ENCODE measurements around the gene NUDT4.
"Not testable (repeated sequence)": the region's sequence is repeated elsewhere in the genome, so short reads cannot be mapped to it uniquely, and the experiment has no call there.

NUDT4 gene

GRCh38 chr12:93402333-93403311 is 24.9 kb downstream of the NUDT4 start:
- DNase-seq, result no peak

GRCh38 chr12:93403988-93404803 is 26.5 kb downstream of the NUDT4 start:
- DNase-seq, result no peak

GRCh38 chr12:93404961-93405849 is 27.5 kb downstream of the NUDT4 start:
- no peak for DNase-seq

GRCh38 chr12:93407054-93407962 is 29.6 kb downstream of the NUDT4 start:
- peak; percentile 42 for DNase-seq

DNA sequence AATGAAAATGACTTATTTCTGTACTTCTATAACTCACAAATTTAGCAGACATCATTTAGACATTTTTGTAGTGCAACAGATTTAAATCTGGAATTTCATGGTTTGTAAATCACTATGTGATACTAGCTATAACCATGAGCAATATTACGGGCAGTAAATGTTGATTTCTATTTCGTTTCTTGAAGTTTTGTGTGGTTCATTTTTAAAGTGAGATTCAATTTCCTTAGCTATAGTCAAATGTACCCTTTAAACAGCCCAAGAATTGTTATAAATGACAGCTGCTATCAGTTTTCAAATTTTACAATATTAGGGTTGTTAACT is 30.2 kb downstream of the NUDT4 start:
- DNase-seq, result no peak

DNA sequence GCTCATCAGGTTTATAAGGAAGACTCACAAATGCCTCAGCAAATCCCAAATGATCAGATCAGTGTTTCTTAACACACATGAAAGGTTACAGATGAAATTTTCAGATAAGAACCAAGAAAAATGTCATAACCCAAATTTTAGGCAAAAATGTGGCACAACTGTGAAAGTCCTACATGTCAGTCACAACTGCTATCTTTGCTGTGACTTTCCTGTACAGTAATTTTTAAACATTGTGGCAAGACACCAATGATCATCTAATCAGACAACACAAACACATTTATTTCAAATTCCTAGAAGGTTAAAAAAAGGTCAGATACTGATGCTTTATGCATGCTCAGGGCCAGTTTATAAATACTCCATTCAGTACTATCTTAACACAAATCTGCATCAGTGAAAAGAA is 31.1 kb downstream of the NUDT4 start:
- DNase-seq, result no peak

DNA sequence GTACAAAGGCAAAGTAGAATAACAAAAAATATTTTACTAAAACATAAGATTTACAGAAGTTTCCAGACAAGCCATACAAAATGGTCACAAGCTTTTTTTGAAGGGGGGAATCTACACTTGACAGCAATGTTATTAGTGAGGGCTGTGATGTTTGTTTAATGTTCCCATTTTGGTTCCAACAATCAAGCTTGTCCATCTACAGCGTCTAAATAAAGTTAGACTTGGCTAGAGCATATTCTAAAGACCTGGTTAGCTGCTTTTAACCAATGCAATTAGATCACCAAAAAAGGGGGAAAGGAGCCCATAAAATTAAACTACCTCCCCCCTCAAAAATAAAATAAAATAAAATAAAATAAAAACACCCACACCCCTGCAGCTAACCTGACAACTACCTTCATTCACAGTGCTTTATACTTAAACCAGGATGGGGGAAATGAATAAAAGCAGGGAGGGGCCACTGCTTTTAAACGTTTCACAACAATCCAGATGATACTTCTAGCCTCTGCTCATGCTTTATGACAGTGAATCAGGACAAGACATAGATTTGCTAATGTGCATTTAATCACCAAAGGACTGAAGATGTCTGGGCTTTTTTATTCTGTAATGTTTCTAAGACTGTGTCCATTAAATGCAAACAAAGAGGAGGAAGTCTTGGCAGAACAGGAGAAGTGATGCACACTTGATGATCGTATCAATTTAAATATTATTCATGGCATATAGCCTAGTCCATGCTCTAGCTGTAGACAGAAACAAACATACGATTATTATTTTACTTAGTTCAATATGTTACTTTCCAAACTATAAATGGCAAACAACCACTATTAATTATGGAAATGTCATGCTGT is 31.8 kb downstream of the NUDT4 start:
- not testable (repeated sequence) for DNase-seq

DNA sequence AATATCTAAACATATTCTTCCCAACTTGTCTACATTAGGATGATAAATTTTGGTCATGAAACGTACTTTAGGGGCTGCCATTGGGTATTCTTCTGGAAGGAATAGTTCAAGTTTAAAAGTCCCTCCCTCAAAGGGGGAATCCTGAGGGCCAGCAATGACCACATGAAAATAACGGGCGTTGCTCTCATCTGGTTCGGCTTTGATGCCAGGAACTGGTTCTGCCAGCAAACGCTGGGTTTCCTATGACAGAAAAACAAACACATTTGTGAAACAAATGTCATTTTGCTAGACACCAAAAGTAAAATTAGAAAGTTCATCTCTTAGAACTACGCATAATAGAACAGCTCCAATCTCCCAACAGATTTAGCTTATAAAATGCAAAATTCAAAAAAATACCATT is 33.3 kb downstream of the NUDT4 start:
- not testable (repeated sequence) for DNase-seq

GRCh38 chr12:93412396-93412795 is 34.7 kb downstream of the NUDT4 start:
- not testable (repeated sequence) for DNase-seq

- DNase-seq, result no peak
Measured at GRCh38 chr12:93413064-93413463, 35.3 kb downstream of the NUDT4 start.

DNA sequence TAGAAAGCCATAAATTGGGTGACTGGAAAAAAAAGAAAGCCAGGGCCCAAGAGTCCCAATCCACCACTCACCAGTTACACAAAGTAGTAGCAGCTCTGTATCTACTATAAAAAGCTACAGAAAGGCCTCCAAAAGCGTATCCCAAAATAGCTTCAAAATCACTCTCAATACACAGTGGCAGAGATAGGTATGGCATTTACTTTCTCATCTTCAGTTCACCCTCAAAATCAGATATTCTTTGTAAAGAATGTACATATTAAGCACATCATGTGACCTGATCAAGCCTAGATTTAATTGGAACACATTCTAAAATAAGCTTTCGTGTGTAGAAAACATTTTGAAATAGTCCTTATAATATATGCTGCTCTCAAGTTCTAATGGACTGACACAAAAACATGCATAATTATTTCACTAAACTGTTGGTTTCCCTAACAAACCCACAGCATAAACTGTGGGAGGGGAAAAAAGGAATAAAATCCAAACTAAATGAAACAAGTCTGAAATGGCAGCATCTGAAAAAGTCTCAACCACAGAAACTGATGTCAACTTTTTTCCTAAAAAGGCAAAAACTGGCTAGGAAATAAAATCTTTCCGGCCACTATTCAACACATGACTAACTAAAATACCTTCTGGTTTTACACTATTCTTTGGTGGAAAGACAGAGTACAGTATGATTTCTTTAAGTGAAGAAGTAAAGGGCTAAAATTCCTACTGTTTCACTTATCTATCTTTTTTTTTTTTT is 38.2 kb downstream of the NUDT4 start:
- DNase-seq, result no peak

GRCh38 chr12:93417967-93418480 is 40.3 kb downstream of the NUDT4 start:
- no peak for DNase-seq

DNA sequence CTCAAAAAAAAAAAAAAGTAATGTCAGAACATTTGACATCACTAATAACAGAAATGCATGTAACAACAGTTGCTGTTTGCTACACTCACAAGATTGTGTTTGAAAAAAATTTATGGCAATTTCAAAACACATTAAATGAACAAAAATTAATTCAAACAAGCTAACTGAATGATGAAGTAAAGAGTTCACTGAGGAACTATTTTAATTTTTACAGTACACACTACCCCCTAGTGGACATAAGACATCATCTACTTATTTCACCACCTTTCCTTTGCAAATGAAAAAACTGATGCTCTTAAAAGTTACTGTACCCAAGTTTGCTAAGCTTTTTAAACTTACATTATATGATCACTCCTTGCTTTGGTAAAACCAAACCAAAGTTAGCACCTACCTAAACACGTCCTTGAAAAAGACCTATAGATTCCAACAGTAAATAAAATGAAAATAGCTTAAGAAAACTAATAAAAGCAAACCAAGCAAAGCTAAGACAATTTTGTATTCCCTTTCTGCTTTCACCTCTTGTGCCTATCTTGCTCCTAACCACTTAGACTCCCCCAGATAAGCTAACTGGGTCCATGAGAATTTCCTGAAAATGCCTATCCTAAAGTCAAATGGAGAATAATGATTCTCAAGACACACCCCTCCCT is 41.8 kb downstream of the NUDT4 start:
- DNase-seq, result peak; percentile 83

- no peak for DNase-seq
Measured at GRCh38 chr12:93422050-93422449, 44.3 kb downstream of the NUDT4 start.

- DNase-seq, result no peak
Measured at GRCh38 chr12:93425736-93426411, 48.1 kb downstream of the NUDT4 start.

GRCh38 chr12:93426412-93426805 is 48.7 kb downstream of the NUDT4 start:
- DNase-seq, result no peak

DNA sequence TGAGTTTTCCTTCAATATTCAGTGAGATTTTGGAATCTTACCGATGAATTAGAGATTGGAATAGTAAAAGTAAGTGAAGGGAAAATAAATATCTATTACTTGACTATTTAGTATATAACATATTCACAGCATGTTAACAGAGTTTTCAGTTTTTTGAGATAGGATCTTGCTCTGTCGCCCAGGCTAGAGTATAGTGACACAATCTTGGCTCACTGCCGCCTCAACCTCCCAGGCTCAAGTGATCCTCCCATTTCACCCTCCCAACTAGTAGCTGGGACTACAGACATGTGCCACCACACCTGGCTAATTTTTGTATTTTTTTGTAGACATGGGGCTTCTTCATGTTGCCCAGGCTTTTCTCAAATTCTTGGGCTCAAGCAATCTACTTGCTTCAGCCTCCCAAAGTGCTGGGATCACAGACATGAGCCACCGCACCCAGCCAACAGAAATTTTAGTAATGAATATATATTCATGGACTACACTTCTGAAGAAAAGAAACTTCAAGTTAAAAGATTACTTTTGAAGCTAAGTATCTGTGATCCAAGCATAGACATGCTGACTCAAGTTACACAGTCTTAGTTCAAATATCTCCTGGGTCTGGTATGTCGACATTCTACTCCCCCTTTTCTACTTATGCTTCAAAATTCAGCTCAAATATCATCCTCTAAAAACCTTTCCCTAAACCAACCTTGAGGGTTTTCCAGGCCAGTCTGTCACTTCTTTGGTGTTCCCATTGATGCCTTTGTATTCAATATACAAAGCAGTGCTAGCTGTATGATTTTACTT is 50.2 kb downstream of the NUDT4 start:
- no peak for DNase-seq

DNA sequence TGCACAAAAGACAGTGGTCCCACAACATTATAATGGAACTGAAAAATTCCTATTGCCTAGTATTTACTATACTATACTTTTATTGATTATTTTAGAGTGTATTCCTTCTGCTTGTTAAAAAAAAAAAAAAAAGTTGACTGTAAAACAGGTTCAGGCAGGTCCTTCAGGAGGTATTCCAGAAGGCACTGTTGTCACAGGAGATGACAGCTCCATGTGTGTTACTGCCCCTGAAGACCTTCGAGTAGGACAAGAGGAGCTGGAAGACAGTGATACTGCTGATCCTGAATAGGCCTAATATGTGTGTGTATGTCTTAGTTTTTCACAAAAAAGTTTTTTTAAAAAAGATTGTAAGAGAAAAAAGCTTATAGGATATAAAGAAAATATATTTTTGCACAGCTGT is 51.7 kb downstream of the NUDT4 start:
- no peak for DNase-seq
